Activated CD8-positive, alpha-beta memory T cell treated with anti-CD3 and anti-CD28 coated beads for 48 hours (primary cell): ENCODE results near the gene PTPRG.

Experiments
- DNase-seq, 3 experiments: peaks; one replicate each; pipeline ENCODE4 v3.0.0-alpha.2; 2020; ENCODE audit warnings: low read depth in 2 of 3, low spot score in 2 of 3

PTPRG gene

GRCh38 chr3:61617041-61617440 is 55.7 kb downstream of the PTPRG start:
- no peak for DNase-seq

DNA sequence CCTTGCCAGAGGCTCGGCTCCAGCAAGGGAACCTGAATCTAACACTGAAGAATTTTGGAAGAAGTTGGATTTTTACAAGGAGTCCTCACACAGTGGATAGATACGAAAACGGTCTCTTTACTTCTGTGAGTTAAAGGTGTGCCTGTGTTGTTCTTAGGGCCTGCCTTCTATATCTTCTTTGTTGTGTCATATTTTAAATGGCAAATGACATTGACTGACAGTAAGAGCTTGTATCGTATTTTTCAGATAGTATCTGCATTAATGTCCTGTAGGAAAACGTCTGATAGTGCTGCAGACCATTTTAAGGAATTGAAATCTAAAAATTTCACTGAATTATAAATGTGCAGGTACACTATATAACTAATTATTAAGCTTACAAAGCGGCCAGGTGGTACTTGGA is 56.3 kb downstream of the PTPRG start:
- DNase-seq: no peak

DNA sequence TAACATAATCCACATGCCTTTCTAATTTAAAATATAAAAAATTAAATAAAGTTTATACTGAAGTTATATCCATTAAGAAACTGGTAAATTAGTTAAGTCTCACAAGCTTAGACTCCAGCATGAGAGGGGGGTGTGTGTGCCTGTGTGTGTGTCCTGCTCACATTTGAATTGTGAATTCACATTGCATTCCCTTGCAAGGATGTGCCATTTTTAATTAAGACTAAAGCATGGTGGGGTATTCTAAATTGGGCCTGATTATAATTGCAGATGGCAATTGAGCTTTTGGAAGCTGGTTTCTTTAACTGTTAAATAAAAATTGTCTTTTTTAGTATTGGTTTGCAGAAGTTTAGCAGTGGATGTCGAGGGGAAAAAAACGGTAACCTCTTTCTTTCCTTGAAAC is 56.9 kb downstream of the PTPRG start:
- no peak for DNase-seq

- no peak for DNase-seq
Measured at GRCh38 chr3:61618871-61619270, 57.5 kb downstream of the PTPRG start.

GRCh38 chr3:61620073-61620472 is 58.7 kb downstream of the PTPRG start:
- no peak for DNase-seq

GRCh38 chr3:61624300-61624699 is 62.9 kb downstream of the PTPRG start:
- DNase-seq: no peak

DNA sequence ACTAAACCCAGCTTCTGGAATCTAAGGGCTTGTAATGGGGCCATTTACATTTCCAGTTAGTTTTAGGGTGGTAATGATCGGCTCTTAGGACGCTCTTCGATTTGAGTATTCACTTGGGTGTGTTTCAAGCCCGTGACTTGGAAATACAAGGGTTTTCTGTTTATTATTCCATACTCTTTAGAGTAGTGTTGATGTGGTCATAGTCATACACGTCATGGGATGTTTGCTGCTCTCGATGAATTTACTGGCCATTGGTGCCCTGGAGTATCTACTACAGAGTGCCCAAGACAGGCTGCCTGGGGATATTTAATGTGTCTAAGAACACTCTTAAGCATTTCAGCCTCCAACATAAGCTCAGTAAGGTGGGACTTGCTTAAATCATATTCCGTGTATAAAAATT is 64.1 kb downstream of the PTPRG start:
- no peak for DNase-seq

DNA sequence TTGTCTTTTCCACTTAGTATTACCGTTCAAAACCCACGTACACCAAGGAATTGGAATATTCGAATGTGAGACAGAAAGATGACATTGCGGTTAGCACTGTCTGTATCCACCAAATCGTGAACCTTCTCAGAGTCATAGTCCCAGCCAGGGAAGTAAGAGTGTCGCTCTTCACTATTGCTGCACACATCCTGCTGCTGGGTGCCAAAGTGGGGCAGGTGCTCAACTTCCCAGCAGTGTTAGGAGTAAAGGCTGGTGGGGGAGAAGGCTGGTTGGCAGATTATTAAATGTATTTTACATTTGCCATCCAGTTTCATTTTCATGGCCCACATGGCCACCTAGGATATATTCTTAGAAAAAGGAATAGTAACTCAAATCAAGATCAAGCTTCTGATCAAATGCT is 65.1 kb downstream of the PTPRG start:
- no peak for DNase-seq

GRCh38 chr3:61627768-61628185 is 66.4 kb downstream of the PTPRG start:
- no peak for DNase-seq

GRCh38 chr3:61628636-61629035 is 67.3 kb downstream of the PTPRG start:
- no peak for DNase-seq

DNA sequence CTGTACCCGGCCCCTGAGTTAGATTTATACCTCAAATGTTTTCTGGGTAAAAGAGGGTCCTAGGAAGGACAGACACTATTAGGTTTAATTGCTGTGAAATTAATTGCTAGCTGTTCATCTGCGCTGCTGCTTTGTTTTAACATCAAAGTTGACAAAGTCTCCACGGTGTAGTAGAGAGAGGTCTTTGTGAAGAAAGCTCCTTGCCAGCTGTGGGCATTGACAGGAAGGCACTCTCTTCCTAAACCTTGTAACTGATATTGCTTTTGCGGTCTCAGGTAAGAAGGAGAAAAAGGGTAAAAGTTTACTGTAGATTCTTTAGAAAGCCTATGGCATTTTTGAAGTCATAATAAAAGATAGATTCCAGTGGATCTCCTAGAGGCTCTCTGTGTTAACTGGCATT is 68.1 kb downstream of the PTPRG start:
- DNase-seq: no peak

DNA sequence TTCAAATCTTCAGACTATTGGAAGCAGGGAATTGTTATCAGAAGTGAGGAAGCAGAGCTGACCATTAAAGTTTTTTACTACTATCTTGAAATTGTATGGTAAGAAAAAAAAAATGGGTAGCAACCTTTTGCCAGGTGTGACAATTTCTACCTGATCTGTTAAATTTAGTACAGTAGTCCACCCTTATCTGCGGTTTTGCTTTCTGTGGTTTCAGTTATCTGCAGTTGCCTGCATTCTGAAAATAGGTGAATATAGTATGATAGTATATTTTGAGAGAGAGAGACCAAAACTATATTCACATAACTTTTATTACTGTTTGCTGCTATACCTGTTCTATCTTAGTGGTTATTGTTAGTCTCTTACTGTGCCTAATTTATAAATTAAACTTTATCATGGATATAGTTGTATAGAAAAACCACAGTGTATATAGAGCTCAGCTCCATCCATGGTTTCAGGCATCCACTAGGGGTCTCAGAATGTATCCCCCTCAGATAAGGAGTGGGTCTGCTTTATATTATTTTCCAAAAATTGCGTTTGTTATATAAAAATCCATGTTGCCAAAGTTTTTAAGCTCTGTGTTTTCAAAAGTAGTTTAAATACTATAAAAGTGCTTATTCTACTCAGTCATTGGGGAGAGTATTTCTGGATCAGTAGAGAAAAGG is 69.9 kb downstream of the PTPRG start:
- no peak for DNase-seq

GRCh38 chr3:61632568-61633175 is 71.3 kb downstream of the PTPRG start:
- DNase-seq: no peak

DNA sequence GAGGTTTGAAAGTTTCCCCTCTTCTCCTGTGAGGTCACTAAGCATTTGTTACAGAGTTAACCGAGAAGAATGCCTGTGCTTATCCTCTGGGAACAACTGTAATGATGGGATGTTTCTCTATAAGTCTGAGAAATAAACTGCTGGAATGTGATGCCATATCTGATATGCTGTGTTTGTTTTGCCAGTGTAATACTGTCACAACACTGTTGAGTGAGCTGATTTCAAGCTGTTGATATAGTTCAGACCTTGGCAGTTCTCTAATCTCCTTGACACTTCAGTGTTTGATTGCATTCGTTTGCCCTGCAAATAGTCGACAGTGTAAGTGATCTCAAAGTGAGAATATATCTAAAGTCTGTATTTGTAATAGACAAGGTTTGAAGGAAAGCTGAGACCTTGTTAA is 73.3 kb downstream of the PTPRG start:
- no peak for DNase-seq

DNA sequence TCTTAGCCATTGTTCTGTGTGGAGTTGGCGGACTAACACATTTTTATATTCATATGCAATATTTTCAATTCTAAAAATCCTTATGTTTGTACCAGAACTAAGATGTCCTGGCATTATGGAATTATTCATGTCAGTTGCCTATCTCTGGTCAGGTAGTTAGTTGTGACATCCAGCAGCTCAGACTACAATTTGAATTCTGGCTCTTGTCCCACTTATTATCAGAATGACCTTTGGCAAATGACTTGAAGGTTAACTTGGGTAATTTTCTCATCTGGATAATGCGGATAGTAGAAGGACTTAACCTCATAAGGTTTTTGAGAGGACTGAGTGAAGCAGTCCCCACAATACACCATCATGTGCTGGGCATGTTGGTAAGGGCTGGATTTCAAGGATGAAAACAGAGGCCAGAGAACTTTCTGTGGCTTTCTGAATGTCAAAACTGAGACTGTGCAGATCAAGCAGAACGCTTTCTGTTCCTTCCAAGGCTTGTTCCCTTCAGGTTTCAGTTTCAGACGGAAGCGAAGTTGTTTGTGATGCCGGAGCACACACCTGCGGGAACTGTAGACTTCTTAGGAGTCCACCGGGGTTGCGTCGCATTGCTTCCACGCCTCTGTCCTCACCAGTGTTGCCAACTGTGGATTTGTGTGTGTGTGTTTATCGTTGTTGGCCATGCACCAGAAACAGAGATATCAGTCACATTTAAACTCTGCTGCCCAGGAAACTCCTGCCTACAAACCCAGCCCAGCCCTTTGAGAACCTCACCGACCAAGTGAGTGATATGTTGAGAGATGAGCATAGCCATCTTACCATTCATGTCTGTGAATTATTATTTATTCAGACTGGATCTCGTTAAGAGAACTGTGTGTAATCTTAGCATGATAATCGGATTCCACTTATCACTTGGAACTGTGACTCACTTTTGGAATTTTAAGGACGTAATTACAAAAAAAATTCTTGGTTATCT is 76.0 kb downstream of the PTPRG start:
- no peak for DNase-seq

DNA sequence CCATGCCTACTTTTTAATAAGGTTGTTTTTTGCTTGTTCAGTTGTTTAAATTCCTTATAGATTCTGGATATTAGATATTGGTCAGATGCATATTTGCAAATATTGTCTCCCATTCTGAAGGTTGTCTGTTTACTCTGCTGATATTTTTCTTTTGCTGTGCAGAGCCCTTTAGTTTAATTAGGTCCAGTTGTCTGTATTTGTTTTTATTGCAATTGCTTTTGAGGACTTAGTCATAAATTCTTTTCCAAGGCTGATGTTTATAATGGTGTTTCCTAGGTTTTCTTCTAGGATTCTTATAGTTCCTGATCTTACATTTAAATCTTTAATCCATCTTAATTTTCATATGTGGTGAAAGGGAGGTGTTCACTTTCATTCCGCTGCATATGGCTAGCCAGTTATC is 77.4 kb downstream of the PTPRG start:
- no peak for DNase-seq

DNA sequence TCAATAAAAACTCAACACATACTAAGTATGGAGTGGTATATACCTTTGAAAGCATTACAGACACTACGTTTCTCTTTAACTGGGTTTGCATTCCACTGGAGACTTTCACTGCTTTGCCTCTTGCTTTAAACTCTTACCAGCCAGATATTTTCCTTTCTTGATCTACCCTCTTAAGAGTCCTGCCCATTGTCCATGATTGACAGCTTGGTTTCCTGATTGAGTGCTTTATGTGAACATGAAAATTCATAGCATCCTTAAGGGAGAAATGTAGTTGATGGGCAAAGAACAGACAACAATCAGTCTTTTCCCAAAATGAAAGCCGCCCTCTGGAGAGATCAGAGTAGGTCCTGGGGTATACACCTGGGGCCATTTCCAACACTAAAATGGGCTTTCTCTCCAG is 78.6 kb downstream of the PTPRG start:
- no peak for DNase-seq

DNA sequence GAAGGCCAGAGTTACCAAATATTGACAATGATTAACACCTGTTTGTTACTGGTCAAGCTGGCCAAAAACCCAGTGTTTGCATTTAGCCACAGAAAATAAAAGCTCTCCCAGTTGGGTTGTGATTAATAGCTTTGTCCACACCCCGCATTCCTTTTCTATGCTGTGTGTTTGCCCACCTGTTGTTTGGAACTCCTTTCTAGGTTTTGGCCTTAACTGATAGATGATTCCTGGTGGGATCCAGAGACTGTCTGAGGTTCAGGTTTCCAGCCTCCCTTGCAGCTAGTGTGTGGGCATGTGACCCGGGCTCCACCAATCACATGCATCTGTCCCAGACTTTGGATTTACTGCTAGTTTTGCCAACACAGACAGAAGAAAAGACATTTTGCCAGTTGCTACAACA is 83.8 kb downstream of the PTPRG start:
- DNase-seq: no peak

GRCh38 chr3:61646360-61646759 is 85.0 kb downstream of the PTPRG start:
- no peak for DNase-seq

DNA sequence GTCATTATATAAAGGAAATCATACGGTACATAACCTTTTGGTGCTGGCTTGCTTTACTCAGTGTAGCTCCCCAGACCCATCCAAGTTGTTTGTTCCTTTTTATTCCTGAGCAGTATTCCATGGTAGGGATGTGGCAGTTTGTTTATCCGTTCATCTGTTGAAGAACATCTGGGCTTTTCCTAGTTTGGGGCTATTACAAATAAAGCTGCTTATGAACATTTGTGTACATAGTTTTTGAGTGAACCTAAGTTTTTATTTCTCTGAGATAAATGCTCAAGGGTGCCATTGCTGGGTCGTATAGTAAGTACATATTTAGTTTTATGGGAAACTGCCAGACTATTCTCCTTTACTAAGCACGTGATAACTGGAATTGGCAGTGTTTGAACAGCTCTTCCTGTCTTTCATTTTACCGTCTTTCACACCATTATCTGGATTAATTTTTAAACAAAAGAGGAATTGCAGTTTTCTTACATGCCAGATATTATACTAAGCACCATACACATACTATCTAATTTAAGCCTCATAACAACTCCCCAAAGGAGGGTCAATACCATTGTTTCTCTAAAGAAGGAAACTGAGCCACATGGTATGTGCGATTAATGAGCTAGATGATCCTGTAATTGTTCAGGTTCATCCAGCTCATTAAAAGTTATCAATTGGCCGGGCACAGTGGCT is 85.6 kb downstream of the PTPRG start:
- no peak for DNase-seq

GRCh38 chr3:61648481-61648880 is 87.1 kb downstream of the PTPRG start:
- DNase-seq: no peak
